ENCODE results near the gene NOS1AP.

The NOS1AP gene

GRCh38 chr1:162192306-162192678, 122.8 kb downstream of the NOS1AP start:
- no peak overlapping the region for H3K4me2 ChIP-seq (ENCODE audit: low read depth, low read length)
- no peak for TF ChIP-seq EZH2phosphoT487 (IDR thresholded peaks at IDR 0.05; ENCODE audit: low read length)
- no peak for TF ChIP-seq EZH2 (optimal IDR thresholded peaks at IDR 0.05; ENCODE audit: low read depth, low read length)
- TF ChIP-seq CTCF (IDR thresholded peaks at IDR 0.05; ENCODE audit: low read length): no peak
- no peaks in the 10 kb centered on the region for H3K9me3 ChIP-seq (replicated peaks; ENCODE audit: insufficient read depth, low read length)
- peaks cover 8% of the 10 kb centered on the region for H3K4me1 ChIP-seq (ENCODE audit: low read length)
- no peak overlapping the region for H3K4me3 ChIP-seq (ENCODE audit: low read length)
- H3K36me3 ChIP-seq (replicated peaks; ENCODE audit: insufficient read depth, low read length): no peaks in the 10 kb centered on the region
- DNase-seq: no peak
- H2AFZ ChIP-seq (ENCODE audit: low read length): no peak overlapping the region
- H3F3A ChIP-seq (ENCODE audit: insufficient read depth, low read length): no peaks in the 10 kb centered on the region
- no peaks in the 10 kb centered on the region for H4K20me1 ChIP-seq (ENCODE audit: insufficient read depth, low read length)
- no peak overlapping the region for H3K27ac ChIP-seq (ENCODE audit: low read length)
- no peaks in the 10 kb centered on the region for H3K9me2 ChIP-seq (replicated peaks; ENCODE audit: insufficient read depth, low read length)
- no peak overlapping the region for H3K9ac ChIP-seq (ENCODE audit: low read length)
- no peaks in the 10 kb centered on the region for H3K27me3 ChIP-seq (replicated peaks; ENCODE audit: insufficient read depth, low read length)
- no peaks in the 10 kb centered on the region for H3K79me2 ChIP-seq (ENCODE audit: low read length)

GRCh38 chr1:162192763-162193162, 123.3 kb downstream of the NOS1AP start:
- no peaks in the 10 kb centered on the region for H3K9me2 ChIP-seq (replicated peaks; ENCODE audit: insufficient read depth, low read length)
- no peaks in the 10 kb centered on the region for H3K79me2 ChIP-seq (ENCODE audit: low read length)
- DNase-seq: no peak
- no peak for TF ChIP-seq EZH2phosphoT487 (IDR thresholded peaks at IDR 0.05; ENCODE audit: low read length)
- H4K20me1 ChIP-seq (ENCODE audit: insufficient read depth, low read length): no peaks in the 10 kb centered on the region
- no peaks in the 10 kb centered on the region for H3K9me3 ChIP-seq (replicated peaks; ENCODE audit: insufficient read depth, low read length)
- H3K9ac ChIP-seq (ENCODE audit: low read length): no peak overlapping the region
- no peak overlapping the region for H2AFZ ChIP-seq (ENCODE audit: low read length)
- no peak overlapping the region for H3K4me3 ChIP-seq (ENCODE audit: low read length)
- H3K4me2 ChIP-seq (ENCODE audit: low read depth, low read length): no peak overlapping the region
- no peaks in the 10 kb centered on the region for H3K27me3 ChIP-seq (replicated peaks; ENCODE audit: insufficient read depth, low read length)
- H3F3A ChIP-seq (ENCODE audit: insufficient read depth, low read length): no peaks in the 10 kb centered on the region
- H3K36me3 ChIP-seq (replicated peaks; ENCODE audit: insufficient read depth, low read length): no peaks in the 10 kb centered on the region
- peaks cover 8% of the 10 kb centered on the region for H3K4me1 ChIP-seq (ENCODE audit: low read length)
- no peak overlapping the region for H3K27ac ChIP-seq (ENCODE audit: low read length)

- H2AFZ ChIP-seq (ENCODE audit: low read length): no peak overlapping the region
- H3K4me3 ChIP-seq (ENCODE audit: low read length): no peak overlapping the region
- no peaks in the 10 kb centered on the region for H4K20me1 ChIP-seq (ENCODE audit: insufficient read depth, low read length)
- H3K4me1 ChIP-seq (ENCODE audit: low read length): peaks cover 8% of the 10 kb centered on the region
- no peaks in the 10 kb centered on the region for H3K9me3 ChIP-seq (replicated peaks; ENCODE audit: insufficient read depth, low read length)
- H3K27ac ChIP-seq (ENCODE audit: low read length): no peak overlapping the region
- no peaks in the 10 kb centered on the region for H3K27me3 ChIP-seq (replicated peaks; ENCODE audit: insufficient read depth, low read length)
- H3K9me2 ChIP-seq (replicated peaks; ENCODE audit: insufficient read depth, low read length): no peaks in the 10 kb centered on the region
- TF ChIP-seq EZH2 (optimal IDR thresholded peaks at IDR 0.05; ENCODE audit: low read depth, low read length) (no peak), CTCF (IDR thresholded peaks at IDR 0.05; ENCODE audit: low read length) (no peak), EZH2phosphoT487 (IDR thresholded peaks at IDR 0.05; ENCODE audit: low read length) (no peak)
- H3K79me2 ChIP-seq (ENCODE audit: low read length): no peaks in the 10 kb centered on the region
- no peak overlapping the region for H3K9ac ChIP-seq (ENCODE audit: low read length)
- H3K4me2 ChIP-seq (ENCODE audit: low read depth, low read length): no peak overlapping the region
- H3K36me3 ChIP-seq (replicated peaks; ENCODE audit: insufficient read depth, low read length): no peaks in the 10 kb centered on the region
- no peaks in the 10 kb centered on the region for H3F3A ChIP-seq (ENCODE audit: insufficient read depth, low read length)
- DNase-seq: no peak
Observed at GRCh38 chr1:162193221-162193620, 123.7 kb downstream of the NOS1AP start.

GRCh38 chr1:162193815-162194214, 124.3 kb downstream of the NOS1AP start:
- Histone ChIP-seq H3K27ac (ENCODE audit: low read length) (no peak overlapping the region), H3K79me2 (ENCODE audit: low read length) (no peaks in the 10 kb centered on the region), H3K9ac (ENCODE audit: low read length) (no peak overlapping the region), H3F3A (ENCODE audit: insufficient read depth, low read length) (no peaks in the 10 kb centered on the region), H3K4me1 (ENCODE audit: low read length) (peaks cover 8% of the 10 kb centered on the region), H3K9me3 (replicated peaks; ENCODE audit: insufficient read depth, low read length) (no peaks in the 10 kb centered on the region), H3K9me2 (replicated peaks; ENCODE audit: insufficient read depth, low read length) (no peaks in the 10 kb centered on the region), H2AFZ (ENCODE audit: low read length) (no peak overlapping the region), H3K27me3 (replicated peaks; ENCODE audit: insufficient read depth, low read length) (no peaks in the 10 kb centered on the region), H4K20me1 (ENCODE audit: insufficient read depth, low read length) (no peaks in the 10 kb centered on the region), H3K4me2 (ENCODE audit: low read depth, low read length) (no peak overlapping the region), H3K4me3 (ENCODE audit: low read length) (no peak overlapping the region), H3K36me3 (replicated peaks; ENCODE audit: insufficient read depth, low read length) (no peaks in the 10 kb centered on the region)
- TF ChIP-seq EZH2 (optimal IDR thresholded peaks at IDR 0.05; ENCODE audit: low read depth, low read length) (no peak), EZH2phosphoT487 (IDR thresholded peaks at IDR 0.05; ENCODE audit: low read length) (no peak), CTCF (IDR thresholded peaks at IDR 0.05; ENCODE audit: low read length) (no peak)
- DNase-seq: no peak
